Skeletal muscle satellite cell (primary cell): ENCODE results near the gene ZSCAN5A.
"Not testable (repeated sequence)": the region's sequence is repeated elsewhere in the genome, so short reads cannot be mapped to it uniquely, and the experiment has no call there.

Source experiments
- H3K27me3 ChIP-seq: 2 replicates; pipeline ENCODE4 v1.7.0; 2013; ENCODE audit warnings: low read length; ENCODE audit not compliant: control insufficient read depth, insufficient read depth
- H3K36me3 ChIP-seq: 2 replicates; pipeline ENCODE4 v1.7.0; 2013; ENCODE audit warnings: mild to moderate bottlenecking, control low read depth, low read length; ENCODE audit not compliant: insufficient read depth
- H3K4me1 ChIP-seq: 2 replicates; pipeline ENCODE4 v1.7.0; 2013; ENCODE audit warnings: low read length; ENCODE audit not compliant: control insufficient read depth, insufficient read depth
- H3K4me2 ChIP-seq: 2 replicates; pipeline ENCODE4 v1.7.0; 2013; ENCODE audit warnings: mild to moderate bottlenecking, low read length
- H3K4me3 ChIP-seq: 2 replicates; pipeline ENCODE4 v1.7.0; 2013; ENCODE audit warnings: low read length
- H3K9ac ChIP-seq: 2 replicates; pipeline ENCODE4 v1.7.0; 2013; ENCODE audit warnings: mild to moderate bottlenecking, low read depth, low read length, moderate library complexity
- H3K9me3 ChIP-seq: replicated peaks from 2 replicates; pipeline ENCODE4 v1.7.0; 2013; ENCODE audit warnings: mild to moderate bottlenecking, control low read depth, low read length

The ZSCAN5A gene

GRCh38 chr19:56269348-56269747 is 45.3 kb downstream of the ZSCAN5A start:
- Histone ChIP-seq H3K9me3 (no peaks in the 10 kb centered on the region), H3K4me3 (no peak overlapping the region), H3K9ac (no peak overlapping the region), H3K4me1 (peaks cover 13% of the 10 kb centered on the region), H3K27me3 (no peaks in the 10 kb centered on the region), H3K4me2 (no peak overlapping the region), H3K36me3 (no peaks in the 10 kb centered on the region)

- Histone ChIP-seq H3K4me3 (no peak overlapping the region), H3K9me3 (no peaks in the 10 kb centered on the region), H3K9ac (no peak overlapping the region), H3K27me3 (no peaks in the 10 kb centered on the region), H3K4me1 (no peaks in the 10 kb centered on the region), H3K36me3 (no peaks in the 10 kb centered on the region), H3K4me2 (no peak overlapping the region)
These were observed 48.6 kb downstream of the ZSCAN5A start for GRCh38 chr19:56266051-56266450.

GRCh38 chr19:56263319-56263718 is 51.3 kb downstream of the ZSCAN5A start:
- Histone ChIP-seq H3K4me2 (no peak overlapping the region), H3K4me1 (no peaks in the 10 kb centered on the region), H3K9ac (no peak overlapping the region), H3K27me3 (no peaks in the 10 kb centered on the region), H3K36me3 (no peaks in the 10 kb centered on the region), H3K9me3 (no peaks in the 10 kb centered on the region), H3K4me3 (no peak overlapping the region)

GRCh38 chr19:56261932-56262331 is 52.7 kb downstream of the ZSCAN5A start:
- not testable (repeated sequence) for H3K4me1 ChIP-seq, H3K36me3 ChIP-seq, H3K9me3 ChIP-seq, H3K4me3 ChIP-seq, H3K9ac ChIP-seq, H3K27me3 ChIP-seq, H3K4me2 ChIP-seq

- no peaks in the 10 kb centered on the region for H3K27me3 ChIP-seq
- no peak overlapping the region for H3K4me2 ChIP-seq
- H3K9ac ChIP-seq, result no peak overlapping the region
- H3K9me3 ChIP-seq, result no peaks in the 10 kb centered on the region
- H3K4me1 ChIP-seq, result no peaks in the 10 kb centered on the region
- H3K36me3 ChIP-seq, result no peaks in the 10 kb centered on the region
- no peak overlapping the region for H3K4me3 ChIP-seq
These were observed 53.5 kb downstream of the ZSCAN5A start for GRCh38 chr19:56261145-56261544.

- Histone ChIP-seq H3K9me3 (no peaks in the 10 kb centered on the region), H3K4me3 (no peak overlapping the region), H3K4me2 (no peak overlapping the region), H3K4me1 (no peaks in the 10 kb centered on the region), H3K36me3 (no peaks in the 10 kb centered on the region), H3K27me3 (no peaks in the 10 kb centered on the region), H3K9ac (no peak overlapping the region)
These were observed 56.4 kb downstream of the ZSCAN5A start for GRCh38 chr19:56258272-56258671.

GRCh38 chr19:56253737-56254136 is 60.9 kb downstream of the ZSCAN5A start:
- Histone ChIP-seq H3K9me3 (no peaks in the 10 kb centered on the region), H3K4me3 (no peak overlapping the region), H3K27me3 (no peaks in the 10 kb centered on the region), H3K4me2 (no peak overlapping the region), H3K4me1 (no peaks in the 10 kb centered on the region), H3K9ac (no peak overlapping the region), H3K36me3 (no peaks in the 10 kb centered on the region)

GRCh38 chr19:56252699-56253422 is 61.8 kb downstream of the ZSCAN5A start:
- H3K27me3 ChIP-seq, result no peaks in the 10 kb centered on the region
- H3K4me2 ChIP-seq, result no peak overlapping the region
- H3K4me3 ChIP-seq, result no peak overlapping the region
- no peak overlapping the region for H3K9ac ChIP-seq
- no peaks in the 10 kb centered on the region for H3K9me3 ChIP-seq
- no peaks in the 10 kb centered on the region for H3K36me3 ChIP-seq
- no peaks in the 10 kb centered on the region for H3K4me1 ChIP-seq

- not testable (repeated sequence) for H3K4me3 ChIP-seq, H3K36me3 ChIP-seq, H3K9me3 ChIP-seq, H3K9ac ChIP-seq, H3K4me2 ChIP-seq, H3K27me3 ChIP-seq, H3K4me1 ChIP-seq
These were observed 65.8 kb downstream of the ZSCAN5A start for GRCh38 chr19:56248736-56249338.

GRCh38 chr19:56245764-56246163 is 68.9 kb downstream of the ZSCAN5A start:
- H3K9ac ChIP-seq, H3K4me1 ChIP-seq, H3K27me3 ChIP-seq, H3K9me3 ChIP-seq, H3K4me3 ChIP-seq, H3K4me2 ChIP-seq, H3K36me3 ChIP-seq: not testable (repeated sequence)

- H3K36me3 ChIP-seq, result no peaks in the 10 kb centered on the region
- H3K4me2 ChIP-seq, result peak overlapping the region; percentile 61
- no peaks in the 10 kb centered on the region for H3K27me3 ChIP-seq
- H3K4me3 ChIP-seq, result peak overlapping the region; percentile 19
- no peaks in the 10 kb centered on the region for H3K9me3 ChIP-seq
- no peaks in the 10 kb centered on the region for H3K4me1 ChIP-seq
- no peak overlapping the region for H3K9ac ChIP-seq
These were observed 69.4 kb downstream of the ZSCAN5A start for GRCh38 chr19:56245121-56245740.

GRCh38 chr19:56223481-56223880 is 91.2 kb downstream of the ZSCAN5A start:
- no peak overlapping the region for H3K4me3 ChIP-seq
- no peak overlapping the region for H3K4me2 ChIP-seq
- no peaks in the 10 kb centered on the region for H3K9me3 ChIP-seq
- H3K36me3 ChIP-seq, result no peaks in the 10 kb centered on the region
- H3K9ac ChIP-seq, result no peak overlapping the region
- no peaks in the 10 kb centered on the region for H3K4me1 ChIP-seq
- H3K27me3 ChIP-seq, result no peaks in the 10 kb centered on the region
